Caco-2 (cell line): ENCODE measurements around the gene TIGD7. TPM values are rescaled to one million over a fixed set of nuclear protein-coding genes. Genes with fewer than 3 reads are reported as not detected.

Experiments used
- BruUV-seq: library from RNA; stranded (reverse); fragments of 400-500 nt; replicated peaks from 2 replicates; lab custom pipeline; 2021; lab: Mats Ljungman, UMichigan
- CTCF ChIA-PET: fragments of 300-600 bp; sonication (Branson Sonifier 250); formaldehyde crosslinking; loops from one replicate; lab custom pipeline; 2022; ENCODE audit warnings: antibody characterized with exemption; lab: Charles Lee
- POLR2A ChIA-PET: fragments of 300-600 bp; sonication (Branson Sonifier 250); formaldehyde crosslinking; loops from one replicate; lab custom pipeline; 2022; ENCODE audit warnings: antibody characterized with exemption; lab: Charles Lee
- DNase-seq, 2 experiments: peaks; one replicate each; pipeline versions ENCODE4 v3.0.0 to v3.0.0-alpha.2; 2020 to 2022
- H3K27me3 ChIP-seq: replicated peaks from 2 replicates; pipeline ENCODE4 v1.6.0; 2011; ENCODE audit warnings: low read length; ENCODE audit not compliant: control insufficient read depth, insufficient read depth
- H3K36me3 ChIP-seq: 2 replicates; pipeline ENCODE4 v1.5.1; 2011; ENCODE audit warnings: low read length; ENCODE audit not compliant: control insufficient read depth, insufficient read depth
- H3K4me1 ChIP-seq: fragments of 250-450 bp; sonication (Bioruptor Pico); 2 replicates; pipeline ENCODE4 v1.5.1; 2020; ENCODE audit warnings: mild to moderate bottlenecking
- H3K4me3 ChIP-seq: 2 replicates; pipeline ENCODE4 v1.5.1; 2011; ENCODE audit warnings: low read depth, mild to moderate bottlenecking, control low read depth, low read length
- H3K9me3 ChIP-seq: fragments of 250-450 bp; sonication (Bioruptor Pico); 2 replicates; pipeline ENCODE4 v1.5.1; 2020; ENCODE audit warnings: mild to moderate bottlenecking, moderate library complexity
- H3K27ac Mint-ChIP-seq: one replicate; pipeline ENCODE4 v1.8.0; 2022; ENCODE audit warnings: mixed read lengths; ENCODE audit not compliant: unreplicated experiment
- H3K27me3 Mint-ChIP-seq: one replicate; pipeline ENCODE4 v1.8.0; 2022; ENCODE audit warnings: mixed read lengths; ENCODE audit not compliant: insufficient read depth, unreplicated experiment
- H3K36me3 Mint-ChIP-seq: one replicate; pipeline ENCODE4 v1.8.0; 2022; ENCODE audit warnings: mild to moderate bottlenecking, mixed read lengths; ENCODE audit not compliant: insufficient read depth, unreplicated experiment
- H3K4me1 Mint-ChIP-seq: one replicate; pipeline ENCODE4 v1.8.0; 2022; ENCODE audit warnings: low read depth, mixed read lengths; ENCODE audit not compliant: unreplicated experiment
- H3K4me3 Mint-ChIP-seq: one replicate; pipeline ENCODE4 v1.8.0; 2022; ENCODE audit warnings: mild to moderate bottlenecking, moderate library complexity, mixed read lengths; ENCODE audit not compliant: unreplicated experiment
- H3K9me3 Mint-ChIP-seq: one replicate; pipeline ENCODE4 v1.8.0; 2022; ENCODE audit warnings: mixed read lengths; ENCODE audit not compliant: unreplicated experiment
- intact Hi-C: fragments of 100-400 bp; cut with micrococcal nuclease; formaldehyde crosslinking; loops from one replicate; pipeline ENCODE4 v1.10.0; 2022; ENCODE audit not compliant: unreplicated experiment
- total RNA-seq: library from RNA; stranded (reverse); gene quantifications from 2 replicates; pipeline ENCODE4 v1.2.3, GENCODE V29; 2022
- TF ChIP-seq, protein P1 (sequence below), 2 experiments: fragments of 200-600 bp in 1 of 2; IDR thresholded peaks; 1 replicate in 1 of 2; 2 replicates in 1 of 2; pipeline versions ENCODE4 v1.5.1 to v1.8.0; 2011 to 2022; ENCODE audit warnings: antibody characterized with exemption in 1 of 2, control low read depth in 1 of 2, inconsistent platforms in 1 of 2, low read depth in 1 of 2, low read length in 1 of 2, mild to moderate bottlenecking in 1 of 2, moderate library complexity in 1 of 2; ENCODE audit not compliant: insufficient read depth in 1 of 2, severe bottlenecking in 1 of 2, unreplicated experiment in 1 of 2

TIGD7 gene
- total RNA-seq, 1 experiment from 2014 or later, result 3.7 TPM

DNA sequence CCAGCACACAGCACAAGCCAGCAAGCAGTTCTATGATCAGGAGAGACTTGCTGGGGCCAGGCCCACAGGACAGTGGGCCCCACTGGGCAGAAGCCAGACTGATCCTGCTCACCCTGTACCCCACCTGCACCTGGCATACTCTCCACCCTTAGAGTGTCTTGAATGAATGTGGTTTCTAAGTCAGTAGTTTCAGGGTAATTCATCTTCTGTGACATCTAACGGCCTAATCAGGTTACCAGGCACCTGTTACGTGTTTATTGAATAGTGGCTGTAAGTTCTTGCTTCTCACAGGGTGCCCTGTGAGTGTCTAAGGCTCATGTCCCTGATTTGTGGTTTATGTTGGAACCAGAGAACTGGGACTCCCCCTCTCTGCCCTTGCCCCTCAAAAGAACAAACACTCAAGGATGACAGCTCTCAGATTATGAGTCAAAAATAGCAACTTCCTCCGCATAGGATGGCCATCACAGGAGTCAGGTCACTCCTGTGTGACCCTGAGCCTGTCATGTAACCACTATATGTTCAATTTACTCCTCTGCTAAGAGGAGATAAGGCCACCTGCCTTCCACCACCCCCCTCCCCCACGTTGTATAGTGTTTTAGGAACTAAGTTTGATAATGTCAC is 43.4 kb upstream of the TIGD7 start:
- peaks cover 5% of the 10 kb centered on the region for H3K36me3 Mint-ChIP-seq
- H3K9me3 ChIP-seq, result no peaks in the 10 kb centered on the region
- H3K4me1 ChIP-seq, result no peaks in the 10 kb centered on the region
- ChIA-PET POLR2A (no interaction called here), CTCF (no interaction called here)
- H3K36me3 ChIP-seq, result no peaks in the 10 kb centered on the region
- no TSS peak for BruUV-seq
- no peaks in the 10 kb centered on the region for H3K27me3 ChIP-seq
- no peak overlapping the region for H3K4me3 ChIP-seq
- peaks cover 11% of the 10 kb centered on the region for H3K9me3 Mint-ChIP-seq
- H3K27me3 Mint-ChIP-seq, result peaks cover 4% of the 10 kb centered on the region
- no peak overlapping the region for H3K27ac Mint-ChIP-seq
- DNase-seq, result no peak
- intact Hi-C loops, result no loop called here
- TF ChIP-seq, protein P1, sequence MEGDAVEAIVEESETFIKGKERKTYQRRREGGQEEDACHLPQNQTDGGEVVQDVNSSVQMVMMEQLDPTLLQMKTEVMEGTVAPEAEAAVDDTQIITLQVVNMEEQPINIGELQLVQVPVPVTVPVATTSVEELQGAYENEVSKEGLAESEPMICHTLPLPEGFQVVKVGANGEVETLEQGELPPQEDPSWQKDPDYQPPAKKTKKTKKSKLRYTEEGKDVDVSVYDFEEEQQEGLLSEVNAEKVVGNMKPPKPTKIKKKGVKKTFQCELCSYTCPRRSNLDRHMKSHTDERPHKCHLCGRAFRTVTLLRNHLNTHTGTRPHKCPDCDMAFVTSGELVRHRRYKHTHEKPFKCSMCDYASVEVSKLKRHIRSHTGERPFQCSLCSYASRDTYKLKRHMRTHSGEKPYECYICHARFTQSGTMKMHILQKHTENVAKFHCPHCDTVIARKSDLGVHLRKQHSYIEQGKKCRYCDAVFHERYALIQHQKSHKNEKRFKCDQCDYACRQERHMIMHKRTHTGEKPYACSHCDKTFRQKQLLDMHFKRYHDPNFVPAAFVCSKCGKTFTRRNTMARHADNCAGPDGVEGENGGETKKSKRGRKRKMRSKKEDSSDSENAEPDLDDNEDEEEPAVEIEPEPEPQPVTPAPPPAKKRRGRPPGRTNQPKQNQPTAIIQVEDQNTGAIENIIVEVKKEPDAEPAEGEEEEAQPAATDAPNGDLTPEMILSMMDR (IDR thresholded peaks at IDR 0.05; ENCODE audit: insufficient read depth in 1 of 2, low read depth in 1 of 2, low read length in 1 of 2, severe bottlenecking in 1 of 2, unreplicated experiment in 1 of 2), result no peak
- H3K4me1 Mint-ChIP-seq, result no peaks in the 10 kb centered on the region
- no peak overlapping the region for H3K4me3 Mint-ChIP-seq

DNA sequence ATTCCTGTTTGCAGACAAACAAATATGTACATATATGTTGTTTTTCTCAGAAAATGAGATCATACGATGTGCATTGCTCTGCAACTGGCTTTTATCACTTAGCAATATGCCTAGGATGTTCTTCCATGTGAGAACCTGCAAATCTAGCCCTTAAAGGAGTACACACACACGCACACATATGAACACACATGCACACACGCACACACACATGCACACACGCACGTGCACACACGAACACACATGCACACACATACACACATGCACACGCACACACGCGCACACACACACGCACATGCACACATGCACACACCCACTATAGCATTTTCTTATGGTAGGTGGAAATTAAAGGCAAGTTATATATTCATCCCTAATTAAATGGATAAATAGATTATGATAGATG is 42.4 kb upstream of the TIGD7 start:
- H3K27me3 Mint-ChIP-seq, result peaks cover 4% of the 10 kb centered on the region
- H3K27ac Mint-ChIP-seq, result no peak overlapping the region
- Histone ChIP-seq H3K4me1 (no peaks in the 10 kb centered on the region), H3K36me3 (no peaks in the 10 kb centered on the region), H3K27me3 (no peaks in the 10 kb centered on the region), H3K4me3 (no peak overlapping the region), H3K9me3 (no peaks in the 10 kb centered on the region)
- CTCF ChIA-PET, result no interaction called here
- H3K36me3 Mint-ChIP-seq, result peaks cover 5% of the 10 kb centered on the region
- H3K9me3 Mint-ChIP-seq, result peaks cover 11% of the 10 kb centered on the region
- intact Hi-C loops, result no loop called here
- TF ChIP-seq, protein P1 (IDR thresholded peaks at IDR 0.05; ENCODE audit: insufficient read depth in 1 of 2, low read depth in 1 of 2, low read length in 1 of 2, severe bottlenecking in 1 of 2, unreplicated experiment in 1 of 2), result no peak
- POLR2A ChIA-PET, result no interaction called here
- no peaks in the 10 kb centered on the region for H3K4me1 Mint-ChIP-seq
- no peak overlapping the region for H3K4me3 Mint-ChIP-seq
- DNase-seq, result no peak
- BruUV-seq, result no TSS peak

DNA sequence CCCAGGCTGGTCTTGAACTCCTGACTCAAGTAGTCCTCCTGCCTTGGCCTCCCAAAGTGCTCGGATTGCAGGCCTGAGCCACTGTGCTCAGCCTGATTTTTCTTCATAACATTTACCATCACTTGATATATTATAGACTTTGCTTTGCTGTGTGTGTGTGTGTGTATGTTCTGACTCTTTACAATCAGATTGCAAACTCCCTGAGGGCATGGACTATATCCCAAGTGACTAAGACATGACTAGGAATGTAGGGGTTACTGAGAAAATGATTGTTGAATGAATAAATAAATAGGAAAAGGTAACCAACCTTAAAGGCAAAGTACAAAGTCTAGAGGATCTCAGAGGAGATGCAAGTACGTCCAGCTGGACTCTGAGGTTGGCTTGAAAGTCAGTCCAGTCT is 40.8 kb upstream of the TIGD7 start:
- no peaks in the 10 kb centered on the region for H3K4me1 Mint-ChIP-seq
- peaks cover 11% of the 10 kb centered on the region for H3K9me3 Mint-ChIP-seq
- POLR2A ChIA-PET, result no interaction called here
- no peaks in the 10 kb centered on the region for H3K4me1 ChIP-seq
- no peak overlapping the region for H3K4me3 Mint-ChIP-seq
- TF ChIP-seq, protein P1 (IDR thresholded peaks at IDR 0.05; ENCODE audit: insufficient read depth in 1 of 2, low read depth in 1 of 2, low read length in 1 of 2, severe bottlenecking in 1 of 2, unreplicated experiment in 1 of 2), result no peak
- peaks cover 4% of the 10 kb centered on the region for H3K27me3 Mint-ChIP-seq
- CTCF ChIA-PET, result no interaction called here
- H3K36me3 ChIP-seq, result no peaks in the 10 kb centered on the region
- H3K4me3 ChIP-seq, result no peak overlapping the region
- no TSS peak for BruUV-seq
- no peak for DNase-seq
- no peaks in the 10 kb centered on the region for H3K9me3 ChIP-seq
- no peaks in the 10 kb centered on the region for H3K27me3 ChIP-seq
- intact Hi-C loops, result no loop called here
- H3K27ac Mint-ChIP-seq, result no peak overlapping the region
- H3K36me3 Mint-ChIP-seq, result peaks cover 5% of the 10 kb centered on the region
